Gastrocnemius medialis (tissue), 4 donors: ENCODE measurements around the gene TAS2R41. TPM values are rescaled to one million over a fixed set of nuclear protein-coding genes. Genes with fewer than 3 reads are reported as not detected.

Experiments
- ATAC-seq, 2 donors: fragments of 150-250 bp; one replicate each; pipeline ENCODE4 v1.9.1; 2016
- DNase-seq, 2 donors: peaks; one replicate each; pipeline ENCODE4 v3.0.0-alpha.2; 2019
- H3K27ac ChIP-seq, 4 donors: fragments of 200-600 bp; sonication (generic); 1 replicate in 1 of 4; 2 replicates in 3 of 4; pipeline ENCODE4 v1.5.1; 2016 to 2018; ENCODE audit warnings: mild to moderate bottlenecking in 2 of 4, moderate library complexity in 1 of 4
- H3K27me3 ChIP-seq, 3 donors: fragments of 200-600 bp; sonication (generic) in 2 of 3; 1 replicate in 1 of 3; 2 replicates in 2 of 3; pipeline versions ENCODE4 v1.5.1 to v1.6.0; 2016 to 2019; ENCODE audit warnings: mild to moderate bottlenecking in 1 of 3, moderate library complexity in 1 of 3
- H3K36me3 ChIP-seq, 2 donors: fragments of 200-600 bp; sonication (generic) in 1 of 2; one replicate each; pipeline ENCODE4 v1.5.1; 2017 to 2018
- H3K4me1 ChIP-seq, 2 donors: fragments of 200-600 bp; sonication (generic) in 1 of 2; one replicate each; pipeline ENCODE4 v1.5.1; 2016 to 2017; ENCODE audit warnings: mild to moderate bottlenecking in 2 of 2
- H3K4me3 ChIP-seq, 4 donors: fragments of 200-600 bp; sonication (generic) in 3 of 4; 1 replicate in 1 of 4; 2 replicates in 3 of 4; pipeline ENCODE4 v1.5.1; 2016 to 2019; ENCODE audit warnings: mild to moderate bottlenecking in 2 of 4
- H3K9me3 ChIP-seq, 3 donors: fragments of 200-600 bp; sonication (generic) in 2 of 3; 1 replicate in 1 of 3; 2 replicates in 2 of 3; pipeline ENCODE4 v1.5.1; 2016 to 2019
- POLR2A ChIP-seq, 2 donors: fragments of 450-650 bp; IDR thresholded peaks; one replicate each; pipeline ENCODE4 v1.6.1; 2017; ENCODE audit warnings: antibody characterized with exemption in 2 of 2, mild to moderate bottlenecking in 2 of 2, moderate library complexity in 2 of 2
- in situ Hi-C, 4 donors: fragments of 200-750 bp; cut with MboI; loops; one replicate each; pipeline versions ENCODE4 v1.15.0 to v1.8.0; 2017; ENCODE audit warnings: low sequenced_read_pairs in 4 of 4
- intact Hi-C: fragments of 100-400 bp; cut with DNase I; formaldehyde crosslinking; loops from one replicate; pipeline ENCODE4 v1.15.1; 2023; ENCODE audit warnings: low total_unique reads
- total RNA-seq, 4 donors: library from RNA; depleted of rRNA; stranded (reverse); fragments of >200 nt; gene quantifications; one replicate each; pipeline versions ENCODE4 v1.1.0 to v1.2.3, GENCODE V29; 2016
- TF ChIP-seq, protein P1 (sequence below), 5 experiments: fragments of 450-650 bp in 3 of 5; fragments of 200-600 bp in 2 of 5; sonication (generic) in 2 of 5; IDR thresholded peaks in 4 of 5; conservative IDR thresholded peaks in 1 of 5; 1 replicate in 4 of 5; 2 replicates in 1 of 5; pipeline ENCODE4 v1.5.1; 2016 to 2019; ENCODE audit warnings: antibody characterized with exemption in 5 of 5, mild to moderate bottlenecking in 3 of 5, moderate library complexity in 3 of 5

TAS2R41 gene
- total RNA-seq, 4 donors from 2014 or later, result not detected

DNA sequence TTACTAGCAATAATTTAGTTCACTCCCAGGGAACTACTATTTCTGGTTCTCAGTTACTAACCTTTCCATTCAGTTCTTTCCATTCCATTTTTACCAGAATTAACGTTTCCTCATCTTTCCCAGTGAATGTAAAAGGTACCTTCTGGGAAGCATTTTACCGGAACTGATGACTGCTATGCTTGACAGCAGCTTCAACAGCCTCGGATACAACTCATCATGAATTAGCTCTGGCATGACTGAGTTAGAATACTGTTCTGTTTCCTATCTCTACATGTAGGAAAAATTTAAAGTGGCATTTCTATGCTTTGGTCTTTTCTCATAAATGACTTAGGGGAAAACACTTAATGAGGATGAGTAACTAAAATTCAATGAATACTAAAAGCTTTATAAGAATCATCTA lies 18.6 kb downstream of the TAS2R41 start:
- Histone ChIP-seq H3K36me3 (no peaks in the 10 kb centered on the region), H3K9me3 (no peaks in the 10 kb centered on the region), H3K4me3 (no peak overlapping the region), H3K4me1 (peaks cover 0 to 17% of the 10 kb centered on the region in 2 donors), H3K27me3 (no peaks in the 10 kb centered on the region), H3K27ac (no peak overlapping the region)
- DNase-seq (no peak), ATAC-seq (no peak)
- in situ Hi-C loops (no loop called here), intact Hi-C loops (no loop called here)
- TF ChIP-seq POLR2A (IDR thresholded peaks at IDR 0.05), result no peak
- TF ChIP-seq, protein P1, sequence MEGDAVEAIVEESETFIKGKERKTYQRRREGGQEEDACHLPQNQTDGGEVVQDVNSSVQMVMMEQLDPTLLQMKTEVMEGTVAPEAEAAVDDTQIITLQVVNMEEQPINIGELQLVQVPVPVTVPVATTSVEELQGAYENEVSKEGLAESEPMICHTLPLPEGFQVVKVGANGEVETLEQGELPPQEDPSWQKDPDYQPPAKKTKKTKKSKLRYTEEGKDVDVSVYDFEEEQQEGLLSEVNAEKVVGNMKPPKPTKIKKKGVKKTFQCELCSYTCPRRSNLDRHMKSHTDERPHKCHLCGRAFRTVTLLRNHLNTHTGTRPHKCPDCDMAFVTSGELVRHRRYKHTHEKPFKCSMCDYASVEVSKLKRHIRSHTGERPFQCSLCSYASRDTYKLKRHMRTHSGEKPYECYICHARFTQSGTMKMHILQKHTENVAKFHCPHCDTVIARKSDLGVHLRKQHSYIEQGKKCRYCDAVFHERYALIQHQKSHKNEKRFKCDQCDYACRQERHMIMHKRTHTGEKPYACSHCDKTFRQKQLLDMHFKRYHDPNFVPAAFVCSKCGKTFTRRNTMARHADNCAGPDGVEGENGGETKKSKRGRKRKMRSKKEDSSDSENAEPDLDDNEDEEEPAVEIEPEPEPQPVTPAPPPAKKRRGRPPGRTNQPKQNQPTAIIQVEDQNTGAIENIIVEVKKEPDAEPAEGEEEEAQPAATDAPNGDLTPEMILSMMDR (IDR thresholded peaks at IDR 0.05 in 4 of 5, conservative IDR thresholded peaks at IDR 0.05 in 1 of 5), result no peak

DNA sequence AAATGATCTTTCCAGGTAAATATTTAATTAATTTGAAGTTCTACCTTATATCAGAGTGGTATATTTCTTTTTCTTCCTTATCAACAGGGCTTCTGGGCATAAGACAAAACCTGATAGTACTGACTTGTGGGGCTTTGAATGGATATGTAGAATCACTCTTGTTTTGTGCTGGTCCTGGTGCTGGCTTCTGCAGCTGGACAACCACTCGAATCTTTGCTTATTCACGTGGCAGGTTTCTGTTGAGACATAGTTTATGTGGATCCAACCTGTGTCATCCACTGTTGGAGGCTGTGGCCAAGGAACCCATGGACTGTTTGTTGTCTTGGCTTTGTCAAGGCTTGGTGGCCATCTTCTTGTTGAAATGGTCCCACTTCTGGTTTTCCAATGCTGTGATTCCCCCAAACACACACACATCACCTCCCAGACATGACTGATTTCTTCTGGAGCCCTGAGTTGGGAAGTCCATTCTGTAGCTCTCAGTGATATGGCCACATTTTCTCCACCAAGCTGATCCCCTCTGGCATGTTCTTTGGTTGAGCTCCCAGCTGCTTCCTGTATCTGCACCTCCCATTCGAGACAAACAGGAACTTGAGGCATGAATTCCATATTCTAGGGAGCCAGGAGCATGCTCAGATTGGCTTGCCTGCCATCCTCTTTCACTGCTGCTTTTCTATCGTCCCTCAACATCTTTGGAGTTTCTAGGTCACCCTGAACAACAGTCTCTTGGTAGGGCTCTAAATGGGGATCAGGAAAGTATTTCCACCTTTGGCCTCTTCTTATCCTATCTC lies 19.5 kb downstream of the TAS2R41 start:
- no peak for ATAC-seq
- Histone ChIP-seq H3K4me1 (peaks cover 0 to 17% of the 10 kb centered on the region in 2 donors), H3K9me3 (no peaks in the 10 kb centered on the region), H3K36me3 (no peaks in the 10 kb centered on the region), H3K27me3 (no peaks in the 10 kb centered on the region), H3K27ac (no peak overlapping the region), H3K4me3 (no peak overlapping the region)
- intact Hi-C loops, result no loop called here
- no peak for DNase-seq
- in situ Hi-C loops, result no loop called here
- TF ChIP-seq, protein P1 (IDR thresholded peaks at IDR 0.05 in 4 of 5, conservative IDR thresholded peaks at IDR 0.05 in 1 of 5), result no peak
- no peak for TF ChIP-seq POLR2A (IDR thresholded peaks at IDR 0.05)

DNA sequence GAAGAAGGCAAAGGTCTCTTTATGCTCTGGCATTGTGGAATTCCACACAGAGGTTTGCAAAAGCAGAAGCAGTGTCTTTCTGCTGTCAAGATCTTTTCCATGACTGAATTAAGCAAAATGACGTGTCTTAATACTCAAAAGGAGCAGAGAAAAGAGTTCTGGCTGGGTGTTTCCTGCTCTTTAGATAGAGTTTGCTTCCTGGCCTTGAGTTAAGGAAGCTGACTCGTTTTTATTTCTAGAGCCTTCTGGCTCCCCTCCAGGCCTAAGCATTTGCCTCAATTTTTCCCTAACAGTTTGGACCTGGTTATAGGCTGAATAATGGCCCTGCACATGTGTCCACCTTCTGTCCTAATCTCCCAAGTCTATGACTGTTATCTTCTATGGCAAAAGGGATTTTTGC lies 21.6 kb downstream of the TAS2R41 start:
- Histone ChIP-seq H3K27me3 (no peaks in the 10 kb centered on the region), H3K4me1 (peaks cover 0 to 10% of the 10 kb centered on the region in 2 donors), H3K27ac (peak overlapping the region; percentile 50 to 76 (median 66)), H3K9me3 (no peaks in the 10 kb centered on the region), H3K36me3 (no peaks in the 10 kb centered on the region), H3K4me3 (no peak overlapping the region)
- TF ChIP-seq POLR2A (IDR thresholded peaks at IDR 0.05), result no peak
- TF ChIP-seq, protein P1 (IDR thresholded peaks at IDR 0.05 in 4 of 5, conservative IDR thresholded peaks at IDR 0.05 in 1 of 5), result no peak
- in situ Hi-C loops, result no loop called here
- intact Hi-C loops, result no loop called here
- peak; percentile 71 to 72 for ATAC-seq
- DNase-seq, result no peak

DNA sequence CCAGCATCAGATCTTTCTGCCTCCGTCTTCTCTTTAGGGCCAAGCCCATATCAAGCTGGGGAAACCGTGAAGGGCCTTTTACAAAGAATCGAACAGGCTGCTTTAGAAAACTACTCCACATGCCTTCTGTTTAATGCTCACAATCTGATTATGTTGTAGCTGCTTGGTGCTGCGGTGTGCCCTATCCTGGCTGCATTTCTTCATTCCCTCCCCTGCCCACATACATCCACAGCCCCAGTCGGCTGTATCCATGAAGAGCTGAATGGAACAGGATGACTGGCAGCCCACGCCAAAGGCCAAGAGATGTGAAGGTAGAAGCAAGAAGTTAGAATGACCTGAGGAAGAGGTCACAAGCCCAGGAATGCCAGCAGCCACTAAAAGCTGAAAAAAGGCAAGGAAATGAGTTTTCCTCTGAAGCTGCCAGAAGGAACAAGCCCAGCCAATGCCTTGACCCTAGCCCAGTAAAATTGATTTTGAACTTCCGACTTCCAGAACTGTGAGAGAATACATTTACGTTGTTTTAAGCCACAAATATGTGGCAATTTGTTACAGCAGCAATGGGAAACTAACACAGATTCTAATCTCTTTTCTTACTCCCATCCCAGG lies 22.2 kb downstream of the TAS2R41 start:
- Histone ChIP-seq H3K9me3 (no peaks in the 10 kb centered on the region), H3K27ac (peak overlapping the region; percentile 50 to 76 (median 66)), H3K4me3 (no peak overlapping the region), H3K36me3 (no peaks in the 10 kb centered on the region), H3K4me1 (peaks cover 0 to 10% of the 10 kb centered on the region in 2 donors), H3K27me3 (no peaks in the 10 kb centered on the region)
- ATAC-seq (peak in 1 of 2 donors; percentile 36), DNase-seq (no peak)
- in situ Hi-C loops (no loop called here), intact Hi-C loops (loop anchor here (10.0 kb wide), 1 partner anchor 635 kb away; no protein-coding TSS in a partner anchor)
- no peak for TF ChIP-seq POLR2A (IDR thresholded peaks at IDR 0.05)

DNA sequence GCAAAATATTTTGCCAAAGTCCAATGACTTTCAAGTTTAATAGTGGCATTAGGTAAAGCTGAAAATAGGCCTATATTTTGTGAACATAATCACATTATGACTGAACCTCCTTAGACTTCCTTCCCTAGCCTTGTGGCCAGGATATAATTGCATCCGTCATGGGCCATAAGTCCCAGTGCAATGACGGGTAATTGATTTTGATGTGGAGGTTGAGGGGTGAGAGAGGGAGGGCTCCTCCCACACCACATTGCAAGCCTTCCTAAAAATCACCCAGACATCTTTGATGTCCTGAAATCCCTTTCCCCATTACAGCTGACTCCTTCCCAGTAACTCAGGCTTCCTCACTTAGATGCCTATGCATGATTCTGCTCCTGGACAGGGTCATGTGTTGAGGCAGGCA lies 25.6 kb downstream of the TAS2R41 start:
- Histone ChIP-seq H3K9me3 (no peaks in the 10 kb centered on the region), H3K4me3 (no peak overlapping the region), H3K36me3 (no peaks in the 10 kb centered on the region), H3K27me3 (no peaks in the 10 kb centered on the region), H3K27ac (no peak overlapping the region), H3K4me1 (peaks cover 0 to 10% of the 10 kb centered on the region in 2 donors)
- ATAC-seq, result no peak
- in situ Hi-C loops, result no loop called here
- intact Hi-C loops, result loop anchor here (10.0 kb wide), 1 partner anchor 632 kb away; no protein-coding TSS in a partner anchor
- no peak for TF ChIP-seq POLR2A (IDR thresholded peaks at IDR 0.05)
- TF ChIP-seq, protein P1 (IDR thresholded peaks at IDR 0.05 in 4 of 5, conservative IDR thresholded peaks at IDR 0.05 in 1 of 5), result no peak
- DNase-seq, result no peak
